K562 (cell line): Measurements from ENCODE around the gene CDX1. TPM values are rescaled to one million over a fixed set of nuclear protein-coding genes. Genes with fewer than 3 reads are reported as not detected.

ENCODE experiments used
- ATAC-seq: fragments of 200-7000 bp; cut with Tn5 transposase; 3 replicates; pipeline ENCODE4 v1.9.1; 2020; ENCODE audit warnings: moderate library complexity
- BruUV-seq: library from RNA; stranded (reverse); fragments of 400-500 nt; replicated peaks from 2 replicates; lab custom pipeline; 2021; lab: Mats Ljungman, UMichigan
- CTCF ChIA-PET: fragments of 300-600 bp; formaldehyde crosslinking; extraction: SDS; loops from one replicate; lab custom pipeline; 2021; ENCODE audit warnings: low intra/inter-chr PET ratio; lab: Yijun Ruan, JAX
- POLR2A ChIA-PET: fragments of 300-600, 350-650 bp; sonication (Branson Sonifier 250); formaldehyde crosslinking; extraction: SDS; loops from one replicate; lab custom pipeline; 2021; ENCODE audit warnings: antibody characterized with exemption, inconsistent platforms; lab: Yijun Ruan, JAX
- DNase-seq, 4 experiments: peaks; one replicate each; pipeline versions ENCODE4 v3.0.0 to v3.0.0-alpha.2; 2011 to 2018; ENCODE audit warnings: low spot score in 3 of 4, mixed read lengths in 3 of 4; ENCODE audit errors: extremely low read depth in 1 of 4
- FAIRE-seq: peaks from 2 replicates; lab custom pipeline; 2011; peaks lifted over from hg19 to GRCh38; lab: Jason Lieb, UNC
- H2AFZ ChIP-seq: 2 replicates; pipeline ENCODE4 v1.6.0; 2011; ENCODE audit warnings: low read depth, low read length, control low read depth, inconsistent platforms
- H3K27ac ChIP-seq: fragments of 200-600 bp; 3 replicates; pipeline ENCODE4 v1.8.0; 2011; ENCODE audit warnings: low read depth, mild to moderate bottlenecking, control low read depth, inconsistent platforms, low read length, moderate library complexity, mixed read lengths; ENCODE audit errors: extremely low read depth
- H3K27me3 ChIP-seq, 2 experiments: fragments of 300-600 bp in 1 of 2; 2 replicates in 1 of 2; 3 replicates in 1 of 2; pipeline versions ENCODE4 v1.6.0 to v1.8.0; 2011; ENCODE audit warnings: inconsistent platforms in 2 of 2, low read length in 2 of 2, mild to moderate bottlenecking in 1 of 2, mixed read lengths in 1 of 2, moderate library complexity in 1 of 2; ENCODE audit not compliant: control insufficient read depth in 2 of 2, insufficient read depth in 2 of 2
- H3K36me3 ChIP-seq: fragments of 300-600 bp; 3 replicates; pipeline ENCODE4 v1.8.0; 2011; ENCODE audit warnings: mild to moderate bottlenecking, low read length, inconsistent platforms; ENCODE audit not compliant: control insufficient read depth, insufficient read depth
- H3K4me1 ChIP-seq, 2 experiments: fragments of 200-600 bp in 1 of 2; replicated peaks in 1 of 2; 2 replicates in 1 of 2; 3 replicates in 1 of 2; pipeline versions ENCODE4 v1.5.1 to v1.8.0; 2011; ENCODE audit warnings: inconsistent platforms in 2 of 2, low read length in 2 of 2, mild to moderate bottlenecking in 1 of 2, mixed read lengths in 1 of 2, moderate library complexity in 1 of 2; ENCODE audit not compliant: control insufficient read depth in 2 of 2, insufficient read depth in 2 of 2
- H3K4me2 ChIP-seq: 2 replicates; pipeline ENCODE4 v1.6.1; 2011; ENCODE audit warnings: low read length, control low read depth, inconsistent platforms, mixed read lengths; ENCODE audit not compliant: insufficient read depth
- H3K4me3 ChIP-seq: fragments of 200-600 bp; sonication (generic), shearing (Covaris generic); 2 replicates; pipeline ENCODE4 v1.5.1; 2016; ENCODE audit warnings: control low read depth, inconsistent platforms
- H3K79me2 ChIP-seq: fragments of 200-600 bp; 3 replicates; pipeline ENCODE4 v1.8.0; 2011; ENCODE audit warnings: low read length, inconsistent platforms; ENCODE audit not compliant: control insufficient read depth, insufficient read depth
- H3K9ac ChIP-seq, 2 experiments: 2 replicates each; pipeline versions ENCODE4 v1.6.0 to v1.6.1; 2011; ENCODE audit warnings: low read depth in 2 of 2, low read length in 2 of 2, control low read depth in 1 of 2, inconsistent platforms in 1 of 2, mild to moderate bottlenecking in 1 of 2, mixed read lengths in 1 of 2; ENCODE audit not compliant: insufficient read depth in 1 of 2
- H3K9me1 ChIP-seq: one replicate; pipeline ENCODE4 v1.6.0; 2011; ENCODE audit warnings: inconsistent platforms, mild to moderate bottlenecking, low read length, moderate library complexity; ENCODE audit not compliant: control insufficient read depth, insufficient read depth
- H3K9me3 ChIP-seq: replicated peaks from 2 replicates; pipeline ENCODE4 v1.5.1; 2011; ENCODE audit warnings: low read depth, low read length, inconsistent platforms; ENCODE audit not compliant: control insufficient read depth, insufficient read depth
- H4K20me1 ChIP-seq: replicated peaks from 2 replicates; pipeline ENCODE4 v1.6.1; 2011; ENCODE audit warnings: low read length, inconsistent platforms, mixed read lengths; ENCODE audit not compliant: control insufficient read depth, insufficient read depth
- ADNP ChIP-seq: fragments of 200-800 bp; sonication (Bioruptor generic); IDR thresholded peaks from 2 replicates; pipeline ENCODE4 v1.6.1; 2016; ENCODE audit warnings: missing genetic modification characterization, missing compliant biosample characterization
- BCOR ChIP-seq: fragments of 450-650 bp; IDR thresholded peaks from 2 replicates; pipeline ENCODE4 v1.6.1; 2016
- CXXC5 ChIP-seq: fragments of 250-450 bp; sonication (Bioruptor Pico); IDR thresholded peaks from 2 replicates; pipeline ENCODE4 v1.8.0; 2022; ENCODE audit warnings: inconsistent platforms, mild to moderate bottlenecking, moderate library complexity
- E2F3 ChIP-seq: fragments of 250-450 bp; sonication (Bioruptor Pico); IDR thresholded peaks from 2 replicates; pipeline ENCODE4 v1.4.0; 2020; ENCODE audit warnings: mild to moderate bottlenecking
- ERF ChIP-seq: fragments of 450-650 bp; formaldehyde crosslinking; IDR thresholded peaks from 2 replicates; pipeline ENCODE4 v1.4.0; 2020; ENCODE audit warnings: mild to moderate bottlenecking, mixed read lengths
- HDAC2 ChIP-seq: fragments of 450-650 bp; IDR thresholded peaks from 2 replicates; pipeline ENCODE4 v1.6.1; 2016; ENCODE audit warnings: mild to moderate bottlenecking
- HNRNPK ChIP-seq: fragments of 200-400 bp; formaldehyde crosslinking; IDR thresholded peaks from one replicate; pipeline ENCODE4 v1.6.1; 2018; ENCODE audit warnings: mild to moderate bottlenecking, low read depth, low read length; ENCODE audit not compliant: poor library complexity, severe bottlenecking
- KDM1A ChIP-seq, 2 experiments: fragments of 450-650 bp; IDR thresholded peaks; 2 replicates each; pipeline ENCODE4 v1.6.1; 2016; ENCODE audit warnings: mild to moderate bottlenecking in 2 of 2
- RBM25 ChIP-seq: fragments of 200-400 bp; formaldehyde crosslinking; IDR thresholded peaks from 2 replicates; pipeline ENCODE4 v1.6.1; 2018; ENCODE audit warnings: low read length, low read depth, moderate library complexity; ENCODE audit not compliant: severe bottlenecking
- RCOR1 ChIP-seq, 2 experiments: IDR thresholded peaks; 2 replicates each; pipeline ENCODE4 v1.6.1; 2012; ENCODE audit warnings: low read depth in 2 of 2, low read length in 2 of 2, borderline replicate concordance in 1 of 2, improper control_type of control experiment in 1 of 2
- TCFL5 ChIP-seq: fragments of 250-450 bp; sonication (Bioruptor Pico); conservative IDR thresholded peaks from 2 replicates; pipeline ENCODE4 v1.6.1; 2021; ENCODE audit warnings: mild to moderate bottlenecking, moderate library complexity, matching md5 sums
- ZNF3 ChIP-seq: fragments of 250-450 bp; sonication (Bioruptor Pico); IDR thresholded peaks from 2 replicates; pipeline ENCODE4 v1.5.0; 2021; ENCODE audit warnings: mild to moderate bottlenecking, moderate library complexity
- ZNF76 ChIP-seq: fragments of 250-450 bp; sonication (Bioruptor Pico); IDR thresholded peaks from 2 replicates; pipeline ENCODE4 v1.4.0; 2020; ENCODE audit warnings: mild to moderate bottlenecking, moderate library complexity, borderline replicate concordance
- WGBS: fragments of 100-300 bp; shearing (Covaris generic); methylation state at CpG from one replicate; pipeline ENCODE4 v1.1.6; 2016; ENCODE audit warnings: low coverage, mixed read lengths; ENCODE audit not compliant: insufficient coverage; ENCODE audit errors: missing lambda C conversion rate; 5-methylcytosine and 5-hydroxymethylcytosine counted together
- in situ Hi-C: fragments of 300-500 bp; cut with MboI; formaldehyde crosslinking; loops from 4 replicates; pipeline ENCODE4 v1.15.0; 2018; ENCODE audit warnings: inconsistent platforms, mixed read lengths
- intact Hi-C: fragments of 100-400 bp; cut with micrococcal nuclease; formaldehyde crosslinking; loops from 2 replicates; pipeline ENCODE4 v1.14.2; 2022
- polyA plus RNA-seq, 8 experiments: library from polyadenylated mRNA; depleted of rRNA in 4 of 8; stranded (reverse) in 5 of 8; unstranded in 3 of 8; fragments of >200 nt; fragmentation: Nextera tagmentation in 2 of 8; fragmentation: Illumina TruSeq in 1 of 8; extraction: Ambion mirVana in 2 of 8; extraction: Trizol in 1 of 8; gene quantifications; 2 replicates each; pipeline versions ENCODE4 v1.2.1 to v1.2.3, GENCODE V29; 2011 to 2014; ENCODE audit warnings: inconsistent platforms in 1 of 8, missing spikeins in 1 of 8
- total RNA-seq, 7 experiments: library from RNA; depleted of rRNA in 6 of 7; stranded (reverse); fragments of >200 nt in 6 of 7; fragmentation: Illumina TruSeq in 2 of 7; extraction: Trizol in 2 of 7; gene quantifications; 2 replicates each; pipeline versions ENCODE4 v1.2.1 to v1.2.3, GENCODE V29; 2011 to 2021; ENCODE audit warnings: low replicate concordance in 1 of 7
- TF ChIP-seq, protein P1 (sequence below): fragments of 450-650 bp; IDR thresholded peaks from 2 replicates; pipeline ENCODE4 v1.6.1; 2016; ENCODE audit warnings: antibody characterized with exemption
- TF ChIP-seq, protein P2 (sequence below): sonication (generic); formaldehyde crosslinking; IDR thresholded peaks from 2 replicates; pipeline ENCODE4 v1.8.0; 2023; ENCODE audit warnings: mild to moderate bottlenecking, missing genetic modification reagents
- TF ChIP-seq, protein P3 (sequence below): fragments of 450-650 bp; IDR thresholded peaks from 2 replicates; pipeline ENCODE4 v1.6.1; 2016; ENCODE audit warnings: borderline replicate concordance

Gene CDX1
- total and polyA plus RNA-seq, 9 of the 15 experiments (the other 6 are each of a cell fraction or from before 2014, with no cell fraction given) = 0.06 to 0.16 TPM; not detected in 7

DNA sequence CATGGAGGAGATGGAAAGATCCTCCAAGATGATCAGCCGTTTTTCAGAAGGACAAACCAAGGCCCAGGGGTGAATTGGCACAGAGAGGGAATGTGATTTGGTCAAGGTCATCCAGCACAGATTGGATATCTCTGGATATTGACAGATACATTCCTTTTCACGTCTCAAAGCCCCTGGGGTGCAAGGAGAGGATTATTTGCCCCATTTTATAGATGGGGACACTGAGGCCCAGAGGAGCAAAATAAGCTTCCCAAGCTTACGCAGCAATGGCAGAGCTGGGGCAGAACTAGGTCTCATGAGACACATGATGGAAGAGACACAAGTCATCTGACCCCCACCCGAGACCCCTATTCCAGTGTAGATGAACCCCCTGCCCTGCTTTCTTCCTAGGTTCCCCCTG lies 10.0 kb upstream of the CDX1 start:
- 17% methylated on average over 3 of the region's 4 CpGs for WGBS
- BruUV-seq = no TSS peak

More for the DNA sequence above, 10.0 kb upstream of the CDX1 start:
- peaks cover 19 to 21% of the 10 kb centered on the region in 2 experiments; a peak in 4 of 5 replicates for H3K4me1 ChIP-seq
- no peak overlapping the region for H2AFZ ChIP-seq
- peaks cover 7% of the 10 kb centered on the region; the same call in 1 of the 2 replicates for H4K20me1 ChIP-seq
- no peak overlapping the region for H3K4me3 ChIP-seq
- H3K9me1 ChIP-seq = no peaks in the 10 kb centered on the region
- intact Hi-C loops = no loop called here
- no peaks in the 10 kb centered on the region for H3K9me3 ChIP-seq
- H3K27me3 ChIP-seq = peaks cover 16 to 38% of the 10 kb centered on the region in 2 experiments; a peak in 4 of 5 replicates
- ATAC-seq = no peak
- TF ChIP-seq ERF (CRISPR knock-in tag) (no peak), E2F3 (CRISPR knock-in tag) (no peak), HDAC2 (peak; percentile 58; the same call in 1 of the 2 replicates), ZNF3 (CRISPR knock-in tag) (no peak), ZNF76 (CRISPR knock-in tag) (no peak), KDM1A (IDR thresholded peaks at IDR 0.05) (peak; percentile 54 to 66; a peak in 3 of 4 replicates), ADNP (peak; percentile 74), RBM25 (peak; percentile 75), CXXC5 (CRISPR knock-in tag) (no peak), BCOR (peak; percentile 84), HNRNPK (no peak), TCFL5 (no peak), RCOR1 (IDR thresholded peaks at IDR 0.05; ENCODE audit: borderline replicate concordance in 1 of 2, low read depth in 2 of 2, low read length in 2 of 2) (0 out of 4 replicates have a peak, but pooled peaks of 1 of the 2 experiments have one; percentile 30)
- TF ChIP-seq, protein P1, sequence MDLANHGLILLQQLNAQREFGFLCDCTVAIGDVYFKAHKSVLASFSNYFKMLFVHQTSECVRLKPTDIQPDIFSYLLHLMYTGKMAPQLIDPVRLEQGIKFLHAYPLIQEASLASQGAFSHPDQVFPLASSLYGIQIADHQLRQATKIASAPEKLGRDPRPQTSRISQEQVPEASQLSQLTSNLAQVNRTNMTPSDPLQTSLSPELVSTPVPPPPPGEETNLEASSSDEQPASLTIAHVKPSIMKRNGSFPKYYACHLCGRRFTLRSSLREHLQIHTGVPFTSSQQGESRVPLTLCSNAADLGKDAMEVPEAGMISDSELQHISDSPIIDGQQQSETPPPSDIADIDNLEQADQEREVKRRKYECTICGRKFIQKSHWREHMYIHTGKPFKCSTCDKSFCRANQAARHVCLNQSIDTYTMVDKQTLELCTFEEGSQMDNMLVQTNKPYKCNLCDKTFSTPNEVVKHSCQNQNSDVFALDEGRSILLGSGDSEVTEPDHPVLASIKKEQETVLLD = no peak
- TF ChIP-seq, protein P2, sequence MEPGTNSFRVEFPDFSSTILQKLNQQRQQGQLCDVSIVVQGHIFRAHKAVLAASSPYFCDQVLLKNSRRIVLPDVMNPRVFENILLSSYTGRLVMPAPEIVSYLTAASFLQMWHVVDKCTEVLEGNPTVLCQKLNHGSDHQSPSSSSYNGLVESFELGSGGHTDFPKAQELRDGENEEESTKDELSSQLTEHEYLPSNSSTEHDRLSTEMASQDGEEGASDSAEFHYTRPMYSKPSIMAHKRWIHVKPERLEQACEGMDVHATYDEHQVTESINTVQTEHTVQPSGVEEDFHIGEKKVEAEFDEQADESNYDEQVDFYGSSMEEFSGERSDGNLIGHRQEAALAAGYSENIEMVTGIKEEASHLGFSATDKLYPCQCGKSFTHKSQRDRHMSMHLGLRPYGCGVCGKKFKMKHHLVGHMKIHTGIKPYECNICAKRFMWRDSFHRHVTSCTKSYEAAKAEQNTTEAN (CRISPR knock-in tag) = no peak
- TF ChIP-seq, protein P3, sequence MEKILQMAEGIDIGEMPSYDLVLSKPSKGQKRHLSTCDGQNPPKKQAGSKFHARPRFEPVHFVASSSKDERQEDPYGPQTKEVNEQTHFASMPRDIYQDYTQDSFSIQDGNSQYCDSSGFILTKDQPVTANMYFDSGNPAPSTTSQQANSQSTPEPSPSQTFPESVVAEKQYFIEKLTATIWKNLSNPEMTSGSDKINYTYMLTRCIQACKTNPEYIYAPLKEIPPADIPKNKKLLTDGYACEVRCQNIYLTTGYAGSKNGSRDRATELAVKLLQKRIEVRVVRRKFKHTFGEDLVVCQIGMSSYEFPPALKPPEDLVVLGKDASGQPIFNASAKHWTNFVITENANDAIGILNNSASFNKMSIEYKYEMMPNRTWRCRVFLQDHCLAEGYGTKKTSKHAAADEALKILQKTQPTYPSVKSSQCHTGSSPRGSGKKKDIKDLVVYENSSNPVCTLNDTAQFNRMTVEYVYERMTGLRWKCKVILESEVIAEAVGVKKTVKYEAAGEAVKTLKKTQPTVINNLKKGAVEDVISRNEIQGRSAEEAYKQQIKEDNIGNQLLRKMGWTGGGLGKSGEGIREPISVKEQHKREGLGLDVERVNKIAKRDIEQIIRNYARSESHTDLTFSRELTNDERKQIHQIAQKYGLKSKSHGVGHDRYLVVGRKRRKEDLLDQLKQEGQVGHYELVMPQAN = no peak
- TF ChIP-seq, all 486 proteins: peak for 6
- Histone ChIP-seq H3K79me2 (no peaks in the 10 kb centered on the region), H3K9ac (no peak overlapping the region), H3K36me3 (no peaks in the 10 kb centered on the region), H3K4me2 (peak overlapping the region; percentile 19; the same call in 1 of the 2 replicates), H3K27ac (no peak overlapping the region)
- in situ Hi-C loops = no loop called here
- DNase-seq (no peak), FAIRE-seq (no peak)
- CTCF ChIA-PET = interaction anchor here (0.7 kb wide), 1 partner anchor 180 kb away, joined by 3 read pairs; no protein-coding TSS in a partner anchor
- POLR2A ChIA-PET = interaction anchor here (0.5 kb wide), 1 partner anchor 67 kb away, joined by 3 read pairs; no protein-coding TSS in a partner anchor
